GM19351 (cell line): ENCODE measurements around the gene TMEM74B.

Experiments used
- ATAC-seq: cut with Tn5 transposase; IDR thresholded peaks from one replicate; pipeline ENCODE4 v1.9.1; 2021; ENCODE audit warnings: mild to moderate bottlenecking, moderate library complexity; ENCODE audit not compliant: unreplicated experiment

TMEM74B gene

DNA sequence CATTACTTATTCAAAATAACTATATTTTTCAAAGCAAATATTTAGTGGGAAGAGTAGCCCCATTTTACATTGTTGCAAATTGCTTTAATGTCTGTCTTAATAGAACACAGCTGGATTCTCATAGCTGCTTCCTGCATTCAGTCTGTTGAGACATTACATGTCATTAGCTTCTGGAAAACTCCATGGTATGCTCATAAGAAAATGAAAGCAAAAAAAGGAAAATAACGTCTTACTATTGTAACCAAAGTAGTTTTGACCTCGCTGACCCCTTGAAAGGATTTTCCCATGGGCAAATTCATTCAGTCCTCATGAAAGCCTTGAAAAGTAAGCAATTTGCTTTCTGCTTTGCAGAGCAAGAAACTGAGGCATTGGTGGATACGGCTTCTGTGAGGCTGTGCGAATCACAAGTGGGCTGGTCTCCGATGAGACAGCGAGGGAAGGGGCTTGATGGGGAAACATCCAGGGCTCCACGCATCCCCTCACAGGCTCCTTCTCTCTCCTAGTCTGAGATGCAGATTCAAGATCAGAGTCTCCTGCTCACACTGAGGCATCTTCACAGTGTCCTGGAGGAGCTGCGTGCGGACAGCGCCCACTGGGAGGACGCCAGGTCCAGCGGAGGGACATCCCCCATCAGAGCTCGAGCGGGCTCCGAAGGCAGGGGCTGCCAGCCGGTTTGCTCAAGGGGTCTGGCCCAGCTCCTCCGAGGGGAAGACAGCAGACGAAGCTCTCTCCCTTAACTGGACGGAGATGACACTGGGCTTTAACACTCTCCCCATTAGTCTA, 21.8 kb upstream of the TMEM74B start:
- ATAC-seq = no peak

DNA sequence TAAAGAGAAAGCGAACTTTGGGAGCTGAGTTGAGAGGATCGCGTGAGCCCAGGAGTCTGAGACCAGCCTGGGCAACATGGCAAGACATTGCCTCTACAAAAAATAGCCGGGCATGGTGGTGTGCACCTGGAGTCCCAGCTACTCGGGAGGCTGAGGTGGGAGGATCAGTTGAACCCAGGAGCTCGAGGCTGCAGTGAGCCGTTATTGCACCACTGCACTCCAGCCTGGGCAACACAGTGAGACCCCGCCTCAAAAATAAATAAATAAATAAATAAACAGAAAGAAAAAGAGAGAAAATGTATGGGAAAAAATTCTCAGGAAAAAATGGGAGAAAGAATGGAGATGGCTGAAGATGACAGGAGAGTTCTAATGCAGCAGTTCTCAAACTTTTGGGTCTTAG, 21.0 kb upstream of the TMEM74B start:
- no peak for ATAC-seq

GRCh38 chr20:1204576-1204975, 19.8 kb upstream of the TMEM74B start:
- no peak for ATAC-seq

DNA sequence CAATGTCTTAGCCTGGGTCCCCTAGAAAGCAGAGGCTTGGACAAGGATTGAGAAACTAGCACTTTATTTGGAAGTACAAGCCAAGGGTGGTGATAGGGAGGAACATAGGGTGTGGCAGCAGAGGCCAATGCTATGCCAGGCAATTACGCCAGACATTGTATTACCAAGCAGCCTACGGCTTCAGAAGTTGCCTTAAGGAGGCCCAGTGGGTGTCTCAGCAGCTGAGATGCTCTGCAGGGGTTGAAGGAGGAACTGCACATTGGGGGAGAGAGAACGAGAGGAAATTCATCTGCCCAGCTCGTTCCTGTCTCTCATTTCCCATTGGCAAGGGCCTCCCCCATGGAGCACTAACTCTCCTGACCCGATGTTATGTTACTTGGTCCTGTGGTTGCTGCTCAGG, 19.3 kb upstream of the TMEM74B start:
- ATAC-seq = no peak

GRCh38 chr20:1203630-1204029, 18.8 kb upstream of the TMEM74B start:
- no peak for ATAC-seq

DNA sequence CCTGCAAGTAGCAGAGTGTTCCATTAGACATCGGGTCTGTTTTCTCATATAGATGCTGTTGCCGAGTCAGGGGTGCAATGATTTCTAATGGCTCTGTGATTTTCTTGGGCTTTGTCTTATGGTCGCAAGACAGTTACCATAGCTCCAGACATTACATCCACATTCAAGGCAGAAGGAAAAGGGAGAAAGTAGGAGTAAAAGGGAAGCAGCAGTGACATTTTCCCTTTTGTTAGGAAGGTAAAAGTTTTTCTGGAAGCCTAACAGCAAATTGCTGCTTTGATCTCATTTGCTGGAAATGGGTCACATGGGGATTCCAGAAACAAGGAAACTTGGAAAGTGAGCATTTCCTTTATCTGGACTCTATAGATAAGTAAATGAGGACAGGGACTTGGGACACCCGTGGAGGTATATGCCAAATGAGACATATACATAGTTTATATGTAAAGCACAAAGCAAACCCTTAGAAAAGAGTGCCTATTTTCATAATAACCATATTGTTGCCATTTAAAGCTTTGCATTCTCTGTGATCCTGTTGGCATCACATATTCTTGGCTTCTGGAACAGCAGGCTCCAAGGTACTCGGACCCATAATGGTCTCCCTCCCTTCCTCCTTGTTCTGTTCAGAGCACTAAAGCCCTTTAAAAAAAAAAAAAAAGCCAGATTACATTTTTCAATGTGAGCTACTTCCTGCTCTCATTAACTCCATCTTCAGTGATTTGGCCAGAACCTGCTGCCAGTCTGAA, 18.2 kb upstream of the TMEM74B start, which contains the start of gene C20orf202:
C20orf202 (plus strand) TSS at position 693 of the 743 bp plus-strand sequence. CDS start 132 bp downstream, outside the sequence.
- ATAC-seq = no peak

DNA sequence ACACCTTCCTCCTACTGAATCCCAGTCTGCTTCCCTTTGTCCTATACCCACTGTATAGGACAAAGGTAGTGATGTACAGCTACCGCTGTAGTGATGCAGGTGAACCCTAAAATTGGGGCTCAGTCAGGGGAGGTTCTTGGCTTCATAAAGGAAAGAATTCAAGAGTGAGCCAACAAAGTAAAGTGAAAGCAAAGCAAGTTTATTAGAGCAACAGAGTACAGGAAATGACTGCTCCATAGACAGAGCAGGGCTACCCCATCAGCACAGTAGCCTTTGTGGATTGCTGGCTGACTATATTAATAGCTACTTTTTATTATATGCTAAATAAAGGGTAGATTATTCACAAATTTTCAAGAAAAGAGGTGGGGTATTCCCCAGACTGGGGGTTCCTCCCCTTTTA, 15.2 kb upstream of the TMEM74B start:
- ATAC-seq = no peak

- no peak for ATAC-seq
Observed at GRCh38 chr20:1199212-1199873, 14.6 kb upstream of the TMEM74B start.

GRCh38 chr20:1198751-1199150, 14.0 kb upstream of the TMEM74B start:
- ATAC-seq = no peak

DNA sequence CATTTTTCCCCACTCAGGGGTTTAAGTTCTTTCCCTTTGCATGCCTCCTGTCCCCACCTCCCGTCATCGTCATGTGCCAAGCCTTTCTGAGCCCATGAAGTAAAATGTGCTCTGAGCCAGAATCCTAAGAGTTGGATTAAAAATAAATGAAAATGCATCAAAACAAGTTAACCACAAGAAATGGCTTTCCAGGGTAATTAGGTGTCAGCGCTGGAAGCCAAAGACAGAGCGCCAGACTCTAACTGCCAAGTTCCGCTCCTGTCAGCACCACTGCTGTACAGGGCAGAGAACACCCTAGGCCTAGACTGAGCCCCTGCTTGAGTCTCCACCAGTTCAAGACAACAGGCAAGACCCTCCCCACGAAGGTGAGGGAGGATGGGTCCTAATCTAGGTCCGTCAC, 13.0 kb upstream of the TMEM74B start:
- no peak for ATAC-seq

- no peak for ATAC-seq
Observed at GRCh38 chr20:1196634-1197033, 11.9 kb upstream of the TMEM74B start.

DNA sequence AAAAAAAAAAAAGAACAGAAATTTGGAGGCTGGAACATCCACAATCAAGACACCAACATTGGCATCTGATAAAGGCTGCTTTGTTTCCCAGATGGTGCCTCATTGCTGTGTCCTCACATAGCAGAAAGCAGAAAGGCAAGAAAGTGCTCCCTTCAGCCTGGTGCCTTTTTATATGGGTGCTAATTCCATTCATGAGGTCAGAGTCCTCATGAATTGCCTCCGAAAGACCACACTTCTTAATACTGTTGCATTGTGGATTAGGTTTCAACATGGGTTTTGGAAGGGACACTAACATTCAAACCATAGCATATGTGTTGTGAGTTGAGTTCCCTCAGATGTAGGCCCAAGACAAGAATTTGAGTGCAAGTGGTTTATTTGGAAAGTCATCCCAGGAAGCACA, 10.4 kb upstream of the TMEM74B start:
- ATAC-seq = no peak

- no peak for ATAC-seq
Observed at GRCh38 chr20:1191299-1191698, 6.5 kb upstream of the TMEM74B start.

GRCh38 chr20:1190847-1191246, 6.1 kb upstream of the TMEM74B start:
- ATAC-seq = no peak

- no peak for ATAC-seq
Observed at GRCh38 chr20:1189827-1190226, 5.0 kb upstream of the TMEM74B start.

- no peak for ATAC-seq
Observed at GRCh38 chr20:1188347-1188746, 3.6 kb upstream of the TMEM74B start.

DNA sequence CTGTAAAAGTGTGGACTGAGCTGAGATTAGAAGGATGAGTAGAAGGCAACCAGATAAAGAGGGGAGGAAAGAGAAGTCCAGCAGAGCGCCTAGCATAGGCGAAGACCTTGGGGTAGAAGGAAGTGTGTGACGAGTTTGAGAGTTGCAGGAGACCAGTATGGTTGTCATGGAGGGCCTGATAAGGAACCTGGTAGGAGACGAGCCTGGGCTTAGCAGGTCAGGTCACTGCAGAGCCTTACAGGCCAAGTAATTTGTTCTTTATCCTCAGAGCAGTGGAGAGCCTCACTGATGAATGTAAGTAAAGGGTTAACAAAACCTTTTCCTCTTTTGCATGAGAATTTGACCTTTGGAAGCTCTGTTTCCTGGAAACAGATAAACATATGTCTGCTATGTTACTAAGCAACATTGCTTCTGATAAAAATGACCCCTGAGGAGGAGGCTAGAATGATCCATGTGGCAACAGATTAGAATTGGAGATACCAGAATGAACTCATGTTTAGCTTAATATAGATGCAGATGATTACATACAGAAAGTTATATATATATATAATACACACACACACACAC, 2.9 kb upstream of the TMEM74B start:
- no peak for ATAC-seq

GRCh38 chr20:1186367-1186991, 1.7 kb upstream of the TMEM74B start:
- ATAC-seq = no peak

DNA sequence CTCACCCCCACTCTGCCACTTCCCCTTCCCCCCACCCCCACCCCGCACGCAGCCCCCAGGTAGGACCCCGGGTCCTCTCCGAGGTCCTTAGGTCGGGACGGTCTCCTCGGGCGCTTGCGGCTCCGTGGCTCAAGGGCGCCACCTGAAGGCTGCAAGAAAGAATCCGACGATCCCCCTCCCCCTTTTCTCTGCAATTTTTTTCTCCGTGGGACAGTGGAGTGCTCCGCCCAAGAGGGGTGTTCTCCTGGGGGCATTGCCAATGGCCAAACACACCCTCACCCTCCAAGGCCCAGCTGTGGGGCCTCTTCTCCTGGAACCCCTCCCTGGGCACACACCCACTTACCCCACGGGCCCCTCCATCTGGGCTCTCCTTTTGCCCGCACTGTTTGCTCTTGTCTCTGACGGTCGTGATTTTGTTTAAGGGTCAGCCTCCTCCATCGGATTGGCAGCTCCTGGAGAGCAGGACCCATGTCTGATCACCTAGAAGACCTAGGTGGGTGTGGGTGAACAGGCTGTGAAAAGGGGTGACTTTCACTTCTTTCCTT, 1.1 kb upstream of the TMEM74B start:
- ATAC-seq = peak; percentile 48

- ATAC-seq = no peak
Observed at GRCh38 chr20:1185316-1185741, 548 bp upstream of the TMEM74B start.

DNA sequence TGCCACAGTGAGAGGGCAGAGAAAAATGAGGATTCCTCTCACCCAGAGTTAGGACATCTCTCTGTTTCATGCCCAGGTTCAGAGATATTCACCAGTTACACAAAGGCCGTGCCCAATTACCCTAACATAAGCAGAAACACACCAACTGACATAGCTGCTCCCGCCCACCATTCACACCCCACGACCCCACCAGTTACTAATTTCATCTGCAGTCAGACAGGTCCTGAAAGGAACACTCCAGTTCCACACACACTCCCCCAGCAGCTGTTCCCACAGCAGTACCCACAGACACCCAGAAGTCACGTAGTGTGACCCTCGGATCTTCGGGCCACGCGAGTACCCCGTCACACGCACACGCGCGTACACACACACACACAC, 532 bp downstream of the TMEM74B start:
- ATAC-seq = no peak
